B cell (primary cell): ENCODE measurements around the gene ABHD1.

ENCODE experiments used
- CTCF ChIP-seq: fragments of 200-600 bp; IDR thresholded peaks from one replicate; pipeline ENCODE4 v1.8.0; 2022; ENCODE audit warnings: antibody characterized with exemption, mild to moderate bottlenecking
- EZH2 ChIP-seq: IDR thresholded peaks from 2 replicates; pipeline ENCODE4 v1.6.1; 2012; ENCODE audit warnings: borderline replicate concordance, low read depth, mild to moderate bottlenecking, moderate library complexity, low read length; ENCODE audit not compliant: insufficient read depth, poor library complexity, severe bottlenecking

GRCh38 chr2:27086090-27086723 lies 37.4 kb upstream of the ABHD1 start:
- TF ChIP-seq CTCF (peak; percentile 85), EZH2 (no peak)
